IMR-90 (cell line): Measurements from ENCODE around the gene CCDC88C. TPM values are rescaled to one million over a fixed set of nuclear protein-coding genes. Genes with fewer than 3 reads are reported as not detected.

Source experiments
- ATAC-seq: fragments of 200-7000 bp; cut with Tn5 transposase; 2 replicates; pipeline ENCODE4 v1.9.1; 2020; ENCODE audit warnings: low read depth, mild to moderate bottlenecking, moderate library complexity
- BruUV-seq: library from RNA; stranded (reverse); fragments of 400-500 nt; replicated peaks from 2 replicates; lab custom pipeline; 2021; lab: Mats Ljungman, UMichigan
- CTCF ChIA-PET: fragments of 300-600 bp; formaldehyde crosslinking; extraction: SDS; loops from one replicate; lab custom pipeline; 2021; ENCODE audit warnings: antibody characterized with exemption; lab: Yijun Ruan, JAX
- POLR2A ChIA-PET: fragments of 300-600 bp; sonication (Branson Sonifier 250); formaldehyde crosslinking; loops from one replicate; lab custom pipeline; 2022; ENCODE audit warnings: antibody characterized with exemption; ENCODE audit not compliant: unreplicated experiment; lab: Charles Lee
- DNase-seq: peaks from one replicate; pipeline ENCODE4 v3.0.0; 2013
- H2AFZ ChIP-seq: replicated peaks from 2 replicates; pipeline ENCODE3; 2013; ENCODE audit warnings: low read length, mild to moderate bottlenecking; ENCODE audit not compliant: poor library complexity
- H2AK5ac ChIP-seq: 2 replicates; pipeline ENCODE4 v1.6.1; 2013; ENCODE audit warnings: low read depth, low read length, inconsistent platforms
- H2AK9ac ChIP-seq: replicated peaks from 2 replicates; pipeline ENCODE3; 2013; ENCODE audit warnings: mild to moderate bottlenecking, low read depth, low read length, moderate library complexity; ENCODE audit not compliant: poor library complexity
- H2BK120ac ChIP-seq: 2 replicates; pipeline ENCODE4 v1.6.1; 2013; ENCODE audit warnings: low read depth, low read length, inconsistent platforms
- H2BK15ac ChIP-seq: 3 replicates; pipeline ENCODE4 v1.6.1; 2013; ENCODE audit warnings: low read depth, low read length, inconsistent platforms
- H2BK20ac ChIP-seq: 2 replicates; pipeline ENCODE4 v1.6.1; 2013; ENCODE audit warnings: low read depth, mild to moderate bottlenecking, inconsistent platforms, low read length, moderate library complexity
- H2BK5ac ChIP-seq: 2 replicates; pipeline ENCODE4 v1.6.1; 2013; ENCODE audit warnings: mild to moderate bottlenecking, low read depth, low read length, inconsistent platforms; ENCODE audit not compliant: poor library complexity, severe bottlenecking
- H3K14ac ChIP-seq: replicated peaks from 2 replicates; pipeline ENCODE4 v1.6.1; 2013; ENCODE audit warnings: low read depth, low read length, inconsistent platforms
- H3K18ac ChIP-seq: 2 replicates; pipeline ENCODE4 v1.6.1; 2013; ENCODE audit warnings: low read depth, low read length, control low read depth
- H3K23ac ChIP-seq: 2 replicates; pipeline ENCODE4 v1.6.1; 2013; ENCODE audit warnings: low read depth, low read length, inconsistent platforms
- H3K27ac ChIP-seq: 2 replicates; pipeline ENCODE4 v1.5.1; 2013; ENCODE audit warnings: mild to moderate bottlenecking, control low read depth, low read length; ENCODE audit not compliant: insufficient read depth
- H3K27me3 ChIP-seq: 2 replicates; pipeline ENCODE4 v1.6.1; 2013; ENCODE audit warnings: low read length; ENCODE audit not compliant: control insufficient read depth, insufficient read depth
- H3K36me3 ChIP-seq: 2 replicates; pipeline ENCODE4 v1.6.1; 2013; ENCODE audit warnings: low read length, mixed read lengths; ENCODE audit not compliant: control insufficient read depth, insufficient read depth
- H3K4ac ChIP-seq: 2 replicates; pipeline ENCODE4 v1.6.1; 2013; ENCODE audit warnings: low read depth, low read length, inconsistent platforms
- H3K4me1 ChIP-seq: 2 replicates; pipeline ENCODE4 v1.6.1; 2013; ENCODE audit warnings: low read length, mixed read lengths; ENCODE audit not compliant: control insufficient read depth, insufficient read depth
- H3K4me2 ChIP-seq: 2 replicates; pipeline ENCODE4 v1.6.1; 2013; ENCODE audit warnings: low read depth, mild to moderate bottlenecking, control low read depth, low read length, moderate library complexity
- H3K4me3 ChIP-seq: 2 replicates; pipeline ENCODE4 v1.5.1; 2013; ENCODE audit warnings: low read depth, mild to moderate bottlenecking, control low read depth, low read length, moderate library complexity; ENCODE audit not compliant: insufficient read depth
- H3K56ac ChIP-seq: 2 replicates; pipeline ENCODE4 v1.6.1; 2013; ENCODE audit warnings: low read length, inconsistent platforms; ENCODE audit not compliant: insufficient read depth; ENCODE audit errors: extremely low read depth
- H3K79me1 ChIP-seq, 2 experiments: 2 replicates each; pipeline ENCODE4 v1.6.1; 2013; ENCODE audit warnings: low read length in 2 of 2, inconsistent platforms in 1 of 2, low read depth in 1 of 2
- H3K9ac ChIP-seq: 2 replicates; pipeline ENCODE4 v1.6.1; 2013; ENCODE audit warnings: low read depth, low read length, control low read depth
- H3K9me1 ChIP-seq: 2 replicates; pipeline ENCODE4 v1.6.1; 2013; ENCODE audit warnings: low read length, inconsistent platforms; ENCODE audit not compliant: insufficient read depth
- H3K9me3 ChIP-seq: 2 replicates; pipeline ENCODE4 v1.6.1; 2013; ENCODE audit warnings: low read length; ENCODE audit not compliant: control insufficient read depth, insufficient read depth
- H4K20me1 ChIP-seq: 2 replicates; pipeline ENCODE4 v1.6.1; 2013; ENCODE audit warnings: low read length, inconsistent platforms; ENCODE audit not compliant: insufficient read depth
- H4K5ac ChIP-seq: 2 replicates; pipeline ENCODE4 v1.6.1; 2013; ENCODE audit warnings: mild to moderate bottlenecking, low read depth, low read length, control low read depth
- H4K8ac ChIP-seq, 2 experiments: 2 replicates each; pipeline ENCODE4 v1.6.1; 2013; ENCODE audit warnings: low read depth in 2 of 2, low read length in 2 of 2, control low read depth in 1 of 2, inconsistent platforms in 1 of 2
- H4K91ac ChIP-seq: 2 replicates; pipeline ENCODE4 v1.6.1; 2013; ENCODE audit warnings: low read depth, low read length, inconsistent platforms; ENCODE audit not compliant: insufficient read depth
- BHLHE40 ChIP-seq: fragments of 150-350 bp; IDR thresholded peaks from 2 replicates; pipeline ENCODE4 v1.6.1; 2016; ENCODE audit warnings: mild to moderate bottlenecking, low read depth, low read length
- CEBPB ChIP-seq: IDR thresholded peaks from 2 replicates; pipeline ENCODE4 v1.6.1; 2012; ENCODE audit warnings: low read depth, low read length, improper control_type of control experiment
- CHD1 ChIP-seq: IDR thresholded peaks from 2 replicates; pipeline ENCODE4 v1.6.1; 2012; ENCODE audit warnings: low read depth, low read length, improper control_type of control experiment
- FOS ChIP-seq: fragments of 150-350 bp; IDR thresholded peaks from 2 replicates; pipeline ENCODE4 v1.6.1; 2016; ENCODE audit warnings: low read depth, low read length
- MAZ ChIP-seq: IDR thresholded peaks from 2 replicates; pipeline ENCODE4 v1.6.1; 2012; ENCODE audit warnings: low read depth, mild to moderate bottlenecking, low read length, improper control_type of control experiment, moderate library complexity, borderline replicate concordance
- MXI1 ChIP-seq: IDR thresholded peaks from 2 replicates; pipeline ENCODE4 v1.6.1; 2012; ENCODE audit warnings: low read depth, mild to moderate bottlenecking, low read length, moderate library complexity, borderline replicate concordance
- NFE2L2 ChIP-seq: fragments of 150-350 bp; IDR thresholded peaks from 2 replicates; pipeline ENCODE4 v1.6.1; 2016; ENCODE audit warnings: low read depth, mild to moderate bottlenecking, low read length
- POLR2A ChIP-seq: IDR thresholded peaks from 2 replicates; pipeline ENCODE4 v1.6.1; 2012; ENCODE audit warnings: mild to moderate bottlenecking, low read depth, low read length
- RAD21 ChIP-seq: IDR thresholded peaks from 2 replicates; pipeline ENCODE4 v1.6.1; 2012; ENCODE audit warnings: low read length, improper control_type of control experiment
- RCOR1 ChIP-seq: IDR thresholded peaks from 2 replicates; pipeline ENCODE4 v1.6.1; 2012; ENCODE audit warnings: mild to moderate bottlenecking, low read length, improper control_type of control experiment; ENCODE audit not compliant: insufficient replicate concordance
- RFX5 ChIP-seq: IDR thresholded peaks from 2 replicates; pipeline ENCODE4 v1.8.0; 2012; ENCODE audit warnings: low read depth, mild to moderate bottlenecking, low read length, moderate library complexity
- WGBS, 2 experiments: methylation state at CpG; one replicate each; pipeline versions ENCODE4 v1.1.5 to v1.1.7; 2013; ENCODE audit warnings: missing lambda C conversion rate in 2 of 2; ENCODE audit not compliant: insufficient read length in 1 of 2; ENCODE audit errors: extremely low coverage in 2 of 2; 5-methylcytosine and 5-hydroxymethylcytosine counted together
- dilution Hi-C: fragments of 300-500 bp; cut with HindIII; formaldehyde crosslinking; loops from one replicate; pipeline ENCODE4 v1.14.3; 2018; ENCODE audit warnings: low sequenced_read_pairs; ENCODE audit not compliant: unreplicated experiment
- in situ Hi-C: fragments of 300-500 bp; cut with MboI; formaldehyde crosslinking; loops from 3 replicates; pipeline ENCODE4 v1.14.3; 2019; ENCODE audit warnings: low sequenced_read_pairs, inconsistent platforms, mixed read lengths
- intact Hi-C: fragments of 100-400 bp; cut with micrococcal nuclease; formaldehyde crosslinking; loops from 2 replicates; pipeline ENCODE4 v1.10.0; 2022
- polyA plus RNA-seq, 3 experiments: library from polyadenylated mRNA; depleted of rRNA; stranded (reverse); fragments of >200 nt; gene quantifications; 2 replicates each; pipeline ENCODE4 v1.2.3, GENCODE V29; 2012; ENCODE audit warnings: low replicate concordance in 1 of 3
- total RNA-seq: library from RNA; depleted of rRNA; stranded (reverse); fragments of >200 nt; gene quantifications from 2 replicates; pipeline ENCODE4 v1.2.3, GENCODE V29; 2012
- TF ChIP-seq, protein P1 (sequence below): fragments of 150-350 bp; IDR thresholded peaks from 2 replicates; pipeline ENCODE4 v1.6.1; 2017; ENCODE audit warnings: mild to moderate bottlenecking, antibody characterized with exemption, low read length, low read depth
- TF ChIP-seq, protein P2 (sequence below): conservative IDR thresholded peaks from 2 replicates; pipeline ENCODE4 v1.5.1; 2012; ENCODE audit warnings: mild to moderate bottlenecking, low read depth, low read length, improper control_type of control experiment

CCDC88C gene
- total and polyA plus RNA-seq, 2 of the 4 experiments (the other 2 are of a cell fraction): 0.17 to 0.18 TPM

DNA sequence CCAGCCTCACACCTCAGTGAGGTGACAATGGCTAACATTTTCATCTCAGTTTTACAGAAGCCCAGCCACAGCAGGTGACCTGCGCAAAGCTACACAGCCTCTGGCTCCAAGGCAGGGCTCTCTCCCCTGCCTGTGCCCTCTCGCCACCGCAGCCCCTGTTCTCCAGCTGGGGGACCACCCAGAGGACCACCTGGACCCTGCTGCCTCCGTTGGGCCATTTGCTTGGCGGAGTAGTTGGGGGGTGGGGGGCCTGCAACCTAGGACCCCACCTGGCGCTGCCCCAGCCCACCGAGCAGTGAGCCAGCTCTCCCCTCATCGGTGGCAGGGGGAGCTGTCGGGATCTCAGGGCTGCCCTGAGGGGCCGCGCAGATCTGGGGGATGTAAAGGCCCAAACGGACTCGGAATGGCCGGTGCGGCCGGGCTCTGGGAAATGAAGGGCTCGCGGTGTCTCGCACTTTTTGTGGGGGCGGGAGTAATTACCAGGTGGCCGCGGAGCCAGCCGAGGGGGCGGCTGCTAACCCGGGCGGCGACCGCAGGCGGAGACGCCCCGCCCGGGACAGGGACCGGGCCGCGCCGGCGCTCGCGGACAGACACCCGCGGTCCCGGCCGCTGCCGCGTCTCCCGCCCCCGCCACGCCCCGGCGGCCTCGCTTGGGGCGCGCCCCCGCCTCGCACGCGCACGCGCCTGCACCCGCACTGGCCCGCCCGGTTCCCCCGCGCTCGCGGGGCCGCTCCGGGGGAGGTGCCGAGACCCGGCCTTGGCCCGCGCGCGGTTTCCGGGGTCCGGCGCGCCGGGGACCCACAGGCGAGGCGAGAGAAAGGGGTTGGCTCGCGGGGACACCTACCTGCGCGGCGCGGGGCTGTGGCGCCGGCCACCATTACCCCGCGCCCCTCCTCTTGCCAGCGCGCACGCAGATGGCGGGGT is 164.5 kb downstream of the CCDC88C start:
- intact Hi-C loops: no loop called here
- H4K5ac ChIP-seq: no peak overlapping the region
- no peak overlapping the region for H2BK15ac ChIP-seq
- ChIA-PET POLR2A (no interaction called here), CTCF (interaction anchor here (0.7 kb wide), 1 partner anchor 83 kb away, joined by 3 read pairs; no protein-coding TSS in a partner anchor)
- H3K27ac ChIP-seq: no peak overlapping the region
- in situ Hi-C loops: no loop called here
- no peaks in the 10 kb centered on the region for H4K20me1 ChIP-seq
- H3K4me1 ChIP-seq: peaks cover 2% of the 10 kb centered on the region; the same call in 1 of the 2 replicates
- ATAC-seq (peak; percentile 83), DNase-seq (no peak)
- H4K91ac ChIP-seq: no peak overlapping the region
- H3K79me1 ChIP-seq: no peaks in the 10 kb centered on the region
- 2% methylated on average over 36 of the region's 95 CpGs; no CpG with 5 or more reads in 1 of the 2 experiments for WGBS, 2 experiments
- 0 out of 2 replicates have a peak, but pooled peaks cover 5% of the 10 kb centered on the region for H3K9me1 ChIP-seq
- H2BK20ac ChIP-seq: no peak overlapping the region
- H3K23ac ChIP-seq: no peak overlapping the region
- H3K4me2 ChIP-seq: peak overlapping the region; percentile 48
- no peak overlapping the region for H2BK5ac ChIP-seq
- H3K18ac ChIP-seq: no peak overlapping the region
- TF ChIP-seq CEBPB: no peak
- no peak for TF ChIP-seq MXI1
- TF ChIP-seq, protein P1, sequence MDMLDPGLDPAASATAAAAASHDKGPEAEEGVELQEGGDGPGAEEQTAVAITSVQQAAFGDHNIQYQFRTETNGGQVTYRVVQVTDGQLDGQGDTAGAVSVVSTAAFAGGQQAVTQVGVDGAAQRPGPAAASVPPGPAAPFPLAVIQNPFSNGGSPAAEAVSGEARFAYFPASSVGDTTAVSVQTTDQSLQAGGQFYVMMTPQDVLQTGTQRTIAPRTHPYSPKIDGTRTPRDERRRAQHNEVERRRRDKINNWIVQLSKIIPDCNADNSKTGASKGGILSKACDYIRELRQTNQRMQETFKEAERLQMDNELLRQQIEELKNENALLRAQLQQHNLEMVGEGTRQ: no peak
- TF ChIP-seq MAZ: no peak
- TF ChIP-seq FOS: no peak
- no peak for TF ChIP-seq RCOR1
- TF ChIP-seq CHD1: no peak
- TF ChIP-seq, protein P2, sequence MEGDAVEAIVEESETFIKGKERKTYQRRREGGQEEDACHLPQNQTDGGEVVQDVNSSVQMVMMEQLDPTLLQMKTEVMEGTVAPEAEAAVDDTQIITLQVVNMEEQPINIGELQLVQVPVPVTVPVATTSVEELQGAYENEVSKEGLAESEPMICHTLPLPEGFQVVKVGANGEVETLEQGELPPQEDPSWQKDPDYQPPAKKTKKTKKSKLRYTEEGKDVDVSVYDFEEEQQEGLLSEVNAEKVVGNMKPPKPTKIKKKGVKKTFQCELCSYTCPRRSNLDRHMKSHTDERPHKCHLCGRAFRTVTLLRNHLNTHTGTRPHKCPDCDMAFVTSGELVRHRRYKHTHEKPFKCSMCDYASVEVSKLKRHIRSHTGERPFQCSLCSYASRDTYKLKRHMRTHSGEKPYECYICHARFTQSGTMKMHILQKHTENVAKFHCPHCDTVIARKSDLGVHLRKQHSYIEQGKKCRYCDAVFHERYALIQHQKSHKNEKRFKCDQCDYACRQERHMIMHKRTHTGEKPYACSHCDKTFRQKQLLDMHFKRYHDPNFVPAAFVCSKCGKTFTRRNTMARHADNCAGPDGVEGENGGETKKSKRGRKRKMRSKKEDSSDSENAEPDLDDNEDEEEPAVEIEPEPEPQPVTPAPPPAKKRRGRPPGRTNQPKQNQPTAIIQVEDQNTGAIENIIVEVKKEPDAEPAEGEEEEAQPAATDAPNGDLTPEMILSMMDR: no peak
- TF ChIP-seq BHLHE40: no peak
- TF ChIP-seq NFE2L2: no peak
- no peak for TF ChIP-seq RFX5
- TF ChIP-seq POLR2A: no peak
- TF ChIP-seq RAD21: no peak
- H3K56ac ChIP-seq: no peak overlapping the region
- BruUV-seq: no TSS peak
- H4K8ac ChIP-seq: peak overlapping the region in 1 of 2 experiments; percentile 3; a peak in 1 of 4 replicates
- no peak overlapping the region for H3K9ac ChIP-seq
- dilution Hi-C loops: no loop called here
- peak overlapping the region; percentile 82 for H2AK9ac ChIP-seq
- H3K14ac ChIP-seq: no peak overlapping the region
- H2AK5ac ChIP-seq: peak overlapping the region; percentile 32; the same call in 1 of the 2 replicates
- no peak overlapping the region for H3K4ac ChIP-seq
- peaks cover 21% of the 10 kb centered on the region; the same call in 1 of the 2 replicates for H3K27me3 ChIP-seq
- H3K9me3 ChIP-seq: no peaks in the 10 kb centered on the region
- peak overlapping the region; percentile 41 for H3K4me3 ChIP-seq
- H3K36me3 ChIP-seq: no peaks in the 10 kb centered on the region
- H2BK120ac ChIP-seq: no peak overlapping the region
- peak overlapping the region; percentile 92 for H2AFZ ChIP-seq
